PC-3 (cell line): Measurements from ENCODE around the gene TBC1D24. TPM values are rescaled to one million over a fixed set of nuclear protein-coding genes. Genes with fewer than 3 reads are reported as not detected.
"Not testable (repeated sequence)": the region's sequence is repeated elsewhere in the genome, so short reads cannot be mapped to it uniquely, and the experiment has no call there.

ENCODE experiments used
- ATAC-seq: fragments of 200-7000 bp; cut with Tn5 transposase; 2 replicates; pipeline ENCODE4 v1.9.1; 2020; ENCODE audit warnings: mild to moderate bottlenecking, moderate library complexity
- BruUV-seq: library from RNA; stranded (reverse); fragments of 400-500 nt; replicated peaks from 2 replicates; lab custom pipeline; 2021; lab: Mats Ljungman, UMichigan
- CTCF ChIA-PET: fragments of 300-600 bp; sonication (Branson Sonifier 250); formaldehyde crosslinking; loops from one replicate; lab custom pipeline; 2022; ENCODE audit warnings: antibody characterized with exemption; lab: Charles Lee
- POLR2A ChIA-PET: fragments of 300-600 bp; sonication (Branson Sonifier 250); formaldehyde crosslinking; loops from one replicate; lab custom pipeline; 2022; ENCODE audit warnings: antibody characterized with exemption; ENCODE audit not compliant: unreplicated experiment; lab: Charles Lee
- DNase-seq: peaks from one replicate; pipeline ENCODE4 v3.0.0-alpha.2; 2015
- H2AFZ ChIP-seq: fragments of 300-600 bp; sonication (generic); 2 replicates; pipeline ENCODE4 v1.6.0; 2016; ENCODE audit warnings: antibody characterized with exemption, low read length
- H3F3A ChIP-seq: fragments of 300-600 bp; sonication (generic); one replicate; pipeline ENCODE4 v1.6.0; 2017; ENCODE audit warnings: antibody characterized with exemption, low read length, control low read depth, mild to moderate bottlenecking; ENCODE audit not compliant: unreplicated experiment
- H3K27ac ChIP-seq: fragments of 300-600 bp; sonication (generic); 2 replicates; pipeline ENCODE4 v1.5.1; 2016; ENCODE audit warnings: mild to moderate bottlenecking, low read length
- H3K27me3 ChIP-seq: fragments of 300-600 bp; sonication (generic); 2 replicates; pipeline ENCODE4 v1.6.1; 2016; ENCODE audit warnings: low read length, mixed read lengths
- H3K36me3 ChIP-seq: fragments of 300-600 bp; sonication (generic); 2 replicates; pipeline ENCODE4 v1.6.1; 2016; ENCODE audit warnings: low read depth, mixed run types, low read length, mixed read lengths
- H3K4me1 ChIP-seq: fragments of 300-600 bp; sonication (generic); 2 replicates; pipeline ENCODE4 v1.5.1; 2016; ENCODE audit warnings: low read length; ENCODE audit not compliant: insufficient read depth
- H3K4me2 ChIP-seq: fragments of 300-600 bp; sonication (generic); 2 replicates; pipeline ENCODE4 v1.6.0; 2016; ENCODE audit warnings: low read length
- H3K4me3 ChIP-seq: fragments of 300-600 bp; sonication (generic); 2 replicates; pipeline ENCODE4 v1.5.1; 2016; ENCODE audit warnings: mild to moderate bottlenecking, low read length, mixed read lengths
- H3K79me2 ChIP-seq: fragments of 300-600 bp; sonication (generic); 2 replicates; pipeline ENCODE4 v1.6.1; 2017; ENCODE audit warnings: low read length, mixed read lengths
- H3K9ac ChIP-seq: fragments of 300-600 bp; sonication (generic); 2 replicates; pipeline ENCODE4 v1.6.0; 2016; ENCODE audit warnings: mild to moderate bottlenecking, low read length
- H3K9me2 ChIP-seq: fragments of 300-600 bp; sonication (generic); replicated peaks from 2 replicates; pipeline ENCODE4 v1.6.1; 2016; ENCODE audit warnings: mixed run types, low read length, mixed read lengths
- H3K9me3 ChIP-seq: fragments of 300-600 bp; sonication (generic); 2 replicates; pipeline ENCODE4 v1.6.1; 2016; ENCODE audit warnings: low read length, mixed read lengths
- H4K20me1 ChIP-seq: fragments of 300-600 bp; sonication (generic); 2 replicates; pipeline ENCODE4 v1.6.1; 2016; ENCODE audit warnings: low read length, mixed read lengths
- EZH2 ChIP-seq: fragments of 300-600 bp; sonication (generic); IDR thresholded peaks from one replicate; pipeline ENCODE4 v1.6.1; 2017; ENCODE audit warnings: antibody characterized with exemption, mild to moderate bottlenecking, low read length; ENCODE audit not compliant: unreplicated experiment
- EZH2phosphoT487 ChIP-seq: fragments of 300-600 bp; sonication (generic); IDR thresholded peaks from 2 replicates; pipeline ENCODE4 v1.6.1; 2018; ENCODE audit warnings: mild to moderate bottlenecking, antibody characterized with exemption, low read length, borderline replicate concordance
- intact Hi-C: fragments of 100-400 bp; cut with micrococcal nuclease; formaldehyde crosslinking; loops from 2 replicates; pipeline ENCODE4 v1.9.0; 2023
- total RNA-seq: library from RNA; depleted of rRNA; stranded (reverse); fragments of >200 nt; gene quantifications from 2 replicates; pipeline ENCODE4 v1.2.3, GENCODE V29; 2014
- TF ChIP-seq, protein P1 (sequence below): fragments of 300-600 bp; sonication (generic); conservative IDR thresholded peaks from 2 replicates; pipeline ENCODE4 v1.5.1; 2017; ENCODE audit warnings: antibody characterized with exemption, low read depth, mild to moderate bottlenecking, low read length

TBC1D24 gene
- total RNA-seq, 1 experiment from 2014 or later, result 15.2 TPM

DNA sequence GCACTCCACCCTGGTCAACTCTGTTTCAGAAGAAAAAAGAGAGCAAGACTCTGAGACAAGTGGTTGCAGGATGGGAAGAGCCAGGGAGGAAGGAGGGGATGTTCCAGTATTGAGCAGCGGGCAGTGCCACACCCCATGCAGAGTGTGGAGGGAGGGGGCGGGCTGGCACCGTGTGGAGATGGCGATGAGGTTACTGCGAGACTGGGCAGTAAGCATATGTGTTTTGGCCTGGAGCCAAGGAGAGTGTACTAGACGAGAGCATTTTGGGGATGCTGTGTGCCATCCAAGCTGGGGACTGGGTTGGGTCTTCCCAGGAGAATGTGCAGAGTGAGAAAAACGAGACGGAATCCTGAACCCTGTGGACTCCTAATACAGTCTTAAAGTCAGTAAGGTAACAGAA, 3.4 kb downstream of the TBC1D24 start:
- Histone ChIP-seq H3K27me3 (no peaks in the 10 kb centered on the region), H3K9me3 (no peaks in the 10 kb centered on the region), H3K9me2 (no peaks in the 10 kb centered on the region), H2AFZ (no peak overlapping the region), H3K27ac (no peak overlapping the region), H4K20me1 (no peaks in the 10 kb centered on the region), H3K4me1 (no peaks in the 10 kb centered on the region; the same call in 1 of the 2 replicates), H3K9ac (no peak overlapping the region), H3K4me2 (no peak overlapping the region), H3F3A (no peaks in the 10 kb centered on the region), H3K4me3 (no peak overlapping the region), H3K79me2 (peaks cover 33% of the 10 kb centered on the region), H3K36me3 (no peaks in the 10 kb centered on the region)
- no TSS peak for BruUV-seq
- DNase-seq (no peak), ATAC-seq (no peak)
- POLR2A ChIA-PET, result no interaction called here
- CTCF ChIA-PET, result no interaction called here
- no peak for TF ChIP-seq EZH2
- TF ChIP-seq, protein P1, sequence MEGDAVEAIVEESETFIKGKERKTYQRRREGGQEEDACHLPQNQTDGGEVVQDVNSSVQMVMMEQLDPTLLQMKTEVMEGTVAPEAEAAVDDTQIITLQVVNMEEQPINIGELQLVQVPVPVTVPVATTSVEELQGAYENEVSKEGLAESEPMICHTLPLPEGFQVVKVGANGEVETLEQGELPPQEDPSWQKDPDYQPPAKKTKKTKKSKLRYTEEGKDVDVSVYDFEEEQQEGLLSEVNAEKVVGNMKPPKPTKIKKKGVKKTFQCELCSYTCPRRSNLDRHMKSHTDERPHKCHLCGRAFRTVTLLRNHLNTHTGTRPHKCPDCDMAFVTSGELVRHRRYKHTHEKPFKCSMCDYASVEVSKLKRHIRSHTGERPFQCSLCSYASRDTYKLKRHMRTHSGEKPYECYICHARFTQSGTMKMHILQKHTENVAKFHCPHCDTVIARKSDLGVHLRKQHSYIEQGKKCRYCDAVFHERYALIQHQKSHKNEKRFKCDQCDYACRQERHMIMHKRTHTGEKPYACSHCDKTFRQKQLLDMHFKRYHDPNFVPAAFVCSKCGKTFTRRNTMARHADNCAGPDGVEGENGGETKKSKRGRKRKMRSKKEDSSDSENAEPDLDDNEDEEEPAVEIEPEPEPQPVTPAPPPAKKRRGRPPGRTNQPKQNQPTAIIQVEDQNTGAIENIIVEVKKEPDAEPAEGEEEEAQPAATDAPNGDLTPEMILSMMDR, result no peak
- no peak for TF ChIP-seq EZH2phosphoT487
- intact Hi-C loops, result no loop called here

DNA sequence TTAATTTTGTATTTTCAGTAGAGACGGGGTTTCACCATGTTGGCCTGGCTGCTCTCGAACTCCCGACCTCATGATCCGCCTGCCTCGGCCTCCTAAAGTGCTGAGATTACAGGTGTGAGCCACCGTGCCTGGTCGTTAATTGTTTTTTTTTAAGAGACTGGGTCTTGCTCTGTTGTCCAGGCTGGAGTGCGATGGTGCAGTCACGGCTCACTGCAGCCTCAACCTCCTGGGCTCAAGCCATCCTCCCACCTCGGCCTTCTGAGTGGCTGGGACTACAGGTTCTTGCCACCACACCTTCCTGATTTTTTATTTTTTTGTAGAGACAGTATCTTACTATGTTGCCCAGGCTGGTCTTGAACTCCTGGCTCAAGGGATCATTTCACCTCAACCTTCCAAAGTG, 5.1 kb downstream of the TBC1D24 start:
- H2AFZ ChIP-seq, H3K27ac ChIP-seq, H3K27me3 ChIP-seq, H4K20me1 ChIP-seq, intact Hi-C loops, POLR2A ChIA-PET, H3K9me3 ChIP-seq, H3K4me3 ChIP-seq, ATAC-seq, H3F3A ChIP-seq, H3K36me3 ChIP-seq, H3K4me2 ChIP-seq, BruUV-seq, CTCF ChIA-PET, H3K9ac ChIP-seq, DNase-seq, H3K9me2 ChIP-seq, H3K4me1 ChIP-seq: not testable (repeated sequence)
- peaks cover 33% of the 10 kb centered on the region for H3K79me2 ChIP-seq

DNA sequence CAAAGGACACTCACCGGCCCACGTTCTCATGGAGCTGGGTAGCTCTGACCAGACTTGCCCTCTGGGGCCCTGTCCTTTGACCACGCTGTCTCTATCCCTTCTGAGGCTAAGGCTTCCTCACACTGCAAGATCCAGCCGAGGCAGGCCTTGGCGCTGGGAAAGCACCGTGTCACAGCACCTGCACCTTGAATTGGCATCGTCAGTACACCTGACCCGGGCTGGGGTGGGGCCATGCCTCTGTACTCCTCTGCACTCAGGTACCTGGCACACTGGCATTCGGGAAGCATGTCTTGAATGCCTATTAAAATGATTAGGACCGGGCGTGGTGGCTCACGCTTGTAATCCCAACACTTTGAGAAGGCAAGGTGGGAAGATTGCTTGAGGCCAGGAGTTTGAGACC, 6.0 kb downstream of the TBC1D24 start:
- H3K27ac ChIP-seq, result no peak overlapping the region
- no peak overlapping the region for H2AFZ ChIP-seq
- intact Hi-C loops, result no loop called here
- H3K79me2 ChIP-seq, result peaks cover 27% of the 10 kb centered on the region
- POLR2A ChIA-PET, result no interaction called here
- H3K9ac ChIP-seq, result no peak overlapping the region
- H3K4me1 ChIP-seq, result no peaks in the 10 kb centered on the region; the same call in 1 of the 2 replicates
- no peak overlapping the region for H3K4me2 ChIP-seq
- ATAC-seq, result no peak
- TF ChIP-seq EZH2 (no peak), EZH2phosphoT487 (no peak)
- TF ChIP-seq, protein P1, result no peak
- H3F3A ChIP-seq, result no peaks in the 10 kb centered on the region
- CTCF ChIA-PET, result no interaction called here
- H3K9me3 ChIP-seq, result no peaks in the 10 kb centered on the region
- BruUV-seq, result no TSS peak
- no peaks in the 10 kb centered on the region for H4K20me1 ChIP-seq
- H3K4me3 ChIP-seq, result no peak overlapping the region
- DNase-seq, result no peak
- H3K36me3 ChIP-seq, result no peaks in the 10 kb centered on the region
- H3K9me2 ChIP-seq, result no peaks in the 10 kb centered on the region
- H3K27me3 ChIP-seq, result no peaks in the 10 kb centered on the region
